ENCODE measurements around the gene RASA3.
"Not testable (repeated sequence)": the region's sequence is repeated elsewhere in the genome, so short reads cannot be mapped to it uniquely, and the experiment has no call there.

The RASA3 gene

DNA sequence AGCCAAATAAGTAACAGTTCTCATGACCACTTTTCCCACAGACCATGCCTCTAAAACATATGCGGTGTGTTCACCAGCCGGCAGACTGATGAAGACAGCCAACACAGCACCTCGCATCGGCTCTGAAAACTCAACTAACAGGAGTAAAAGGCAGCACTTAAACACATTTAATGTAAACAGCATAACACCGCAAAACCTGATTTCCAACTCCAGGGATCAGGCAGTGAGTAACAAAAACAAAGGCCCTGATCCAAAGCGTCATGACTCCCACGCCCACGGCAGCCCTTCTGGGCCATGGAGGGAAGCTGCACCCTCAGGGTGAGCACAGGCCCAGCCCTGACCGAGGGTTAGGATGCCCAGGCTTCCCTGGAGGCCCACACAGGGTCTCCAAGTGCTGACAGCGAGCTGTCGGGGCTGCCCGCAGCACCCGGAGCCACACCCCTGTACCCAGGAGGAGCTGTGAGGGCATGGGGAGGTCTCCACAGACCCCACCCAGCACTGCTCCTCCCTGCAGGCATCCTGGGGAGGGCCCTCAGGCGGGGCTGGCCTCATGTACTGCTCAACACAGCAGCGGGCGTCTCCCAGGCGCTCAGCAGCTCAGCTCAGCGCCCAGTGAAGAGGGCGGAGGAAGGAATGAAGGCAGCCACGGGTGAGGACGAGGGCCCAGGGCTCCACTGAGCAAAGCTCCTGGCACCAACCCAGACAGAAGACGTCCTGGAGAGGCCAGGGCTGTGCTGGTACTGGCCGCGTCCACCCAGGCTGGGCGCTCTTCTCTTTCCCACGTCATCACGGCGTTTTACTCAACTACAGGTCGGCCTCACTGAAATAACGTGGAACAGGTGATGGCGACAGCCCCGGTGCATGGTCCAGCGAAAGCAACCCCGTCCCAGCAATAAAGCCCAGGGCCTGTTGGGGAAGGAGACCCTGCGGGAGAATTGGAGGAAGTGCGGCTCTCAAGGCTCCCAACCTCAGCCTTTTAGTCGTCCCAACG lies 53.7 kb downstream of the RASA3 start:
- no peak overlapping the region for H3K4me3 ChIP-seq (ENCODE audit: low read length)
- no peak for TF ChIP-seq ZNF274 (IDR thresholded peaks at IDR 0.05; ENCODE audit: low read depth, low read length)

DNA sequence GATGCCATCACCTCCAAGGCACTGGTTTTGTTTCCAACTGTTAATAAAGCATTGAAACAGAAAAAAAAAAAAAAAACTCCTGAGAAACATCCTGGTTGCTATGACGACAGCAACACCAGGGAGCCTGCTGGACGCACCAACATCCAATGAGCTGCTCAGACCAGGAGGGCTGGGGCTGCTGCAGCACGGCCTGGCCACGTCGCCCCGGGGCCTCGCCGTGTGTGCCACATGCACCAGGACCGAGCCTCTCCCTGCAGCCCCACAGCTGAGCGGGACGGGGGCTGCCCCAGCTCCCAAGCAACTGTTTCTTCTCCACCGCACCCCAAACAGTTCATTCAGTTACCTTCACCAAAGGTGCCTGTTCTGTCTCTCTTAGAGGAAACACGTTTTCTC lies 54.5 kb downstream of the RASA3 start:
- no peak for TF ChIP-seq ZNF274 (IDR thresholded peaks at IDR 0.05; ENCODE audit: low read depth, low read length)

DNA sequence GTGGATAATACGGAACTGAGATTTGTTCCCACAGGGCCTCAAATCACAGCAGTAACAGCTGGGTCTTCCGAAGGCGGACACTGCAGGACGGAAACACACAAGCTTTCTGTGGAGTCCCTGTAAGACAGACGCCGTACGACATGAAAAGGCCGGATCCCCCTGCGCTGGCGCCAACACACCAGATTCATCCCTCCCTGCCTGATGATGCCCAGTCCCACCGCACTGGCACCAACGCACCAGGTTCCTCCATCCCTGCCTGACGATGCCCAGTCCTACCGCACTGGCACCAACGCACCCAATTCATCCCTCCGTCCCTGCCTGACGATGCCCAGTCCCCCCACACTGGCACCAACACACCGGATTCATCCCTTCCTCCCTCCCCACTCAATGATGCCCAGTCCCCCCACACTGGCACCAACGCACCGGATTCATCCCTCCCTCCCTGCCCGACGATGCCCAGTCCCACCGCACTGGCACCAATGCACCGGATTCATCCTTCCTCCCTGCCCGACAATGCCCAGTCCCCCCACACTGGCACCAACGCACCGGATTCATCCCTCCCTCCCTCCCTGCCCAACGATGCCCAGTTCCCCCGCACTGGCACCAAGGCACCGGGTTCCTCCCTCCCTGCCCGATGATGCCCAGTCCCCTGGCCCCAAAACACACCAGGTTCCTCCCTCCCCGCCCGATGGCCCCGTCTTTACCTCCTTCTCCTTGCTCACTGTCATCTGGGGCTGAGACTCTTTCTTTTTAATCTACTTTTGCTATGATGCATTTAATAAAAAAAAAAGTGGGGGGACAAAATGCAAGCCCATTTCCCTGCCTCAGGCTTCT lies 55.1 kb downstream of the RASA3 start:
- TF ChIP-seq ZNF274 (IDR thresholded peaks at IDR 0.05; ENCODE audit: low read depth, low read length) = no peak
- H3K4me3 ChIP-seq (ENCODE audit: low read length) = no peak overlapping the region

More for the DNA sequence above, 54.5 kb downstream of the RASA3 start:
- H3K4me3 ChIP-seq (ENCODE audit: low read length) = no peak overlapping the region

DNA sequence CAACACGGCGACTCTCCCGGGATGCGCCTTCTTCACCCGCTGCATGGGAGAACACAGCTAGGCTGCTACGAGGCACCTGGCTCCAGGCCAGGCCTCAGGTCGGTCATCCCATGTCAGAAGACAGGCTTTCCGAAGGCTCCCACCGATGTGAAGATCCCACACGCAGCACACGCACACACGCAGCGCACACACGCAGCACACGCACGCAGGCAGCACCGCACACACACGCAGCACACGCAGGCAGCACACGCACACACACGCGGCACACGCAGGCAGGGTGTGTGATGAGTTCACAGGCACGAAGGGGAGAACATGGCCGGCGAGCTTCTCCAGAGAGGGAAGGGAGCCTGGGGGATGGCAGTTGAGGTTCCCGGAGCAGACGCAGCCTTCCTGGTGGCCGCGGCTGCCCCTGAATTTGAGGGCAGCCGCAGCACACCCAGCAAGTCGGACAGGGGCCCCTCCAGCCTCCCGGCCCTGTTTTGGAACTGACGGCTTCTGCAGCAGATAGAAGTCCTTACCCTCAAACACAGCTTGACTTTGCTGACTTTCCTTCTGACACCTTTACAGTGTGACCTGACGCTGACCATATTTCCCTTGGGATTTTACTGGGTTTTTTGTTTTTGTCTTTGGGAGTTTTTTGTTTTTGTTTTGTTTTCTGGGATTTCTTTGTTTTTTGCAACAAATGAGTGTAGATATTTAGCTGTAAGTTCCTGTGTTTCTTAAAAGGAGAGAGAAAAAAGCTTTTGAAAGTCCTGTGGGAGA lies 55.9 kb downstream of the RASA3 start:
- H3K4me3 ChIP-seq (ENCODE audit: low read length) = no peak overlapping the region
- no peak for TF ChIP-seq ZNF274 (IDR thresholded peaks at IDR 0.05; ENCODE audit: low read depth, low read length)

DNA sequence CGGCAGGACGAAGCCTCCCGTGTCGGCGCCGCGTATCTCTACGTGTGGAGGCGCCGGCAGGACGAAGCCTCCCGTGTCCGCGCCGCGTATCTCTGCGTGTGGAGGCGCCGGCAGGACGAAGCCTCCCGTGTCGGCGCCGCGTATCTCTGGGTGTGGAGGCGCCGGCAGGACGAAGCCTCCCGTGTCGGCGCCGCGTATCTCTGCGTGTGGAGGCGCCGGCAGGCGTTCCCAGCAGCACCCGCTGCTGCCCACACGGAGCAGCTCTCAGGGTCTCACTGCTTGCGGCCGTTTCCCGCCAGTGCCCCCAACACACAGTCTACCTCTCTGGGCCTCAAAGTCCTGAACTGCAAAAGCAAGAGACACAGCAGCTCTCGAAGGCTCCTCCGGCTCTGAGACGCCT lies 56.6 kb downstream of the RASA3 start:
- H3K4me3 ChIP-seq (ENCODE audit: low read length) = not testable (repeated sequence)

DNA sequence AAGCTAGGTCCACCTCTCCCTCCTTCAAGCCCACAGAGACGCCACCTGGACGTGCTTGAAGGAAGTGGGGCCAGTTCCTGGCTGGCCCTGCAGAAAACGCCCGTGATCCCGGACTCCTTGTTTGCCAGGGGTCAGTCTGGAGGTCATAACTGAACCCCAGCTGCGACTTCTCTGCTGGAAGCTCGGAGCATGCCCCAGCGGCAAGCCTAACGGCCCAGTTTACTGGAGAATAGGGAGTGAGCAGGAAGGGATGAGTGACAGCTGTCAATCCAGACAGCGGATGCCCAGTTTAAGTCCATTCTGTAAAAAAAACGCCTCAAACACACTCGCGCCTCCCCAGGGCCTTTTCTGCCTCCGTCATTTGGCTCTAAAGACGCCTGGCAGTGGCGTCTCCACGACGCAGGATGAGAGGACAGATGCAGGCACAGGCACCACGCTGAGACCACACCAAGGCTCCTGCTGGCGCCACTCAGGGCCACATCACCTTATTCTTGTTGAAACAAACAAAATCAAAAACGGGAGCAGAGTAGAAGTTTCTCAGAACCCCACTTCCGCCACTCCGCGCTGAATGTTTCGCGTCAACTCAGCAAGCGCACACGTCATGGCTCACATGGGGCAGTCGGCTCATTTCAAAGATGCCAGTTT lies 57.6 kb downstream of the RASA3 start:
- no peak for TF ChIP-seq ZNF274 (IDR thresholded peaks at IDR 0.05; ENCODE audit: low read depth, low read length)

DNA sequence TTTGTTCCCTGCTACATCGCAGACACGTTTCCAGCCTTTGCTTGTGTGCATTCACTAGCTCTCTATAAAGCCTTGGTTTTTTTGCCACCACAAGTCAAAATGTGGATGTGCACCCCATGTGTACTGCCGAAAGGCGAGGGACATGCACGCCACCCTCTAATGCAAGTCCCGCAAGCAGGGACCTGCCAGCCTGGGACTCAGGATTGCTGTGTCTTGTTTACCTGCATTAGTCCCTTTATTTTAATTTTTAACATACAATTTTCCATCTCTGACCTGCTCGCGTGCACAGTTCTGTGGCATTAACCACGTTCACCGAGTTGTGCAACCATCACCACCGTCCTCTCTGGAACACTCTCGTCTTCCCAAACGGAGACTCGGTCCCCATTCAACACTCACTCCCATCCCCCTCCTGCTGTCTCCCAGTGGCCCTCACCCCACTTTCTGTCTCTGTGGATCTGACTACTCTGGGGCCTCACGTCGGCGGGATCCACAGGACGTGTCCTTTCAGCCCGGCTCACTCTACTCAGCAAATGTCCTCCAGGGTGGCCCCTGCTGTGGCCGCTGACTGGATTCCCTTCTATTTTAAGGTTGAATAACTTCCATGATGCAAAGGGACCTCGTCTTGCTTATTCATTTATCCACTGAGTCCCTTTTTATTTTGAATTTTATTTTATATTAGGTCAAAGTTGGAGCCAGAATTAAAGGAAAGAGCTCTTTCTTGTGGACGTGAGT lies 58.4 kb downstream of the RASA3 start:
- no peak for TF ChIP-seq ZNF274 (IDR thresholded peaks at IDR 0.05; ENCODE audit: low read depth, low read length)
- H3K4me3 ChIP-seq (ENCODE audit: low read length) = no peak overlapping the region

More for the DNA sequence above, 57.6 kb downstream of the RASA3 start:
- no peak overlapping the region for H3K4me3 ChIP-seq (ENCODE audit: low read length)

DNA sequence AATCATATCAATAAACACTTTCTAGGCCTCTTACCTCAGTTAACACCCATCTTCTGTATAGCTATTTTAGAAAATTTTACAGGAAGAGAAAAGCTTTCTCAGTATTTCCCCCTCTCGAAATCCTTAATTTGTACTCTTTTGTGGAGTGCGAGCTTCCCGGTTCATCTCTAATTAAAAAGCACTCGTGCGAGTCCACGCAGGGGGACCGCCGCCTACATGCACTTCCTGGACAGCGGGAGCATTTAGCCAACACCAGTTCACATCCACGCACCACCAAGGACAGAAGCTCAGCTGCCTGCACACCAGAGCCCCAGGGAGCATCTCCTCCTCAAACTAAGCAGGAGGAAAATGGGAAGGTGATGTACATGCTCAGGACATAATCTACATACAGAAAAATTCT lies 60.0 kb downstream of the RASA3 start:
- no peak overlapping the region for H3K4me3 ChIP-seq (ENCODE audit: low read length)
- TF ChIP-seq ZNF274 (IDR thresholded peaks at IDR 0.05; ENCODE audit: low read depth, low read length) = no peak

DNA sequence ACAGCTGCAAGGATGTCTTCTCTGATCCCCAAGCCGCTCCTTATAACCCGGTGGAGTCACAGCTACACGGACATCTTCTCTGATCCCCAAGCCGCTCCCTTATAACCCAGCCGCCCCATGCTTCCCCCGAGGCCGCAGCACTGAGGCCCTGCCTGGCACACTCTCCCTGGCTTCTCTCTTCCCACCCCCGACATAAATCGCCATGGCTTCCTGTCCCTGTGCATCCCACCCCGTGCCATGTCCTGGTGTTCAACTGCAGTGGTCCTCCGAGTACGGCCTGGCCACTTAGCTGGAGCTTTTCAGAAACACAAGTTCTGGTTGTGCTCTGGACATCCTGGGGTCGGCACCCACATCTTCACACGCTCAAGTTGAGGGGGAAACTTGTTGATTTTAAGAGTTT lies 60.4 kb downstream of the RASA3 start:
- TF ChIP-seq ZNF274 (IDR thresholded peaks at IDR 0.05; ENCODE audit: low read depth, low read length) = no peak
- H3K4me3 ChIP-seq (ENCODE audit: low read length) = no peak overlapping the region

DNA sequence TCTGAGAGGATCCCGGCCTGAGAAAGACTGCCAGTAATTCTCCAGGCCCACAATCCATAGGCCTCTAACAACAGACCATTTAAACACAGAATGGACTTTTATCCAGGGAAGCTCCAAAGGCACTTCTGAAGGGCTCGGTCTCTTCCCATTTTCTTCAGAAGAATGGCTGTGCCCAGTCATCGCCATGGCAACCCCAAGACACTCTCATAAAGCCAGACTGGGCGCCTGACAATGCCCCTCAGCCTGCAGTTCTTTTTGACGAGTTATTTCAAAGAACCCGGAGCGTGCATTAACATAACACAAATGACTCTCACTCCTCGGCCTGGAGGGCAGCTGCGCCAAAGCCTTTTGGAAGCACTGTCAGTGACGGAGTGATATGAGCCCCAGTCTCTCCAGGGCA lies 61.0 kb downstream of the RASA3 start:
- no peak for TF ChIP-seq ZNF274 (IDR thresholded peaks at IDR 0.05; ENCODE audit: low read depth, low read length)
- no peak overlapping the region for H3K4me3 ChIP-seq (ENCODE audit: low read length)

DNA sequence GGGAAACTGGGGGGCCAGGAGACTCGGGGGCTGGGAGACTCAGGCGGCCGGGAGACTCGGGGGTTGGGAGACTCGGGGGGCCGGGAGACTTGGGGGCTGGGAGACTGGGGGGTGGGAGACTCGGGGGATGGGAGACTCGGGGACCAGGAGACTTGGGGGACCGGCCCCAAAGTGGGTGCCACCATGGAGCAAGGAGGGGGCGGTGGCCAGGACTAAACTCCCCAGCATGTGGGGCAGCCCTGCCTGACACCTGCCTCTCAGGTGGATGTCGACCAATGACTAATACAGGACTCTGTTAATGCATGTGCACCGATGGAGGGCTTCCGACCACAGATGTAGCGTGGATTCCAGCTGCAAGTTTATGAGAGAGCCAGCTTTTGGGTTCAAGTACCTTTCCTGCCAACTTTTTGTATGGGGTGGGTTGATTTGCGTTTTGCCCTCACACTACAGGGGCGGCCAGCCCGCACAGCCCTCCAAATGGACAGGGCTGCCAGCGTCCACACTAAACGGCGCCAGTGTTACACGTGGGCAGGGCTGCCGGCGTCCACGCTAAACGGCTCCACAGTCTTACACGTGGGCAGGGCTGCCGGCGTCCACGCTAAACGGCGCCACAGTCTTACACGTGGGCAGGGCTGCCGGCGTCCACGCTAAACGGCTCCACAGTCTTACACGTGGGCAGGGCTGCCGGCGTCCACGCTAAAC lies 62.2 kb downstream of the RASA3 start:
- no peak for TF ChIP-seq ZNF274 (IDR thresholded peaks at IDR 0.05; ENCODE audit: low read depth, low read length)
- H3K4me3 ChIP-seq (ENCODE audit: low read length) = no peak overlapping the region

DNA sequence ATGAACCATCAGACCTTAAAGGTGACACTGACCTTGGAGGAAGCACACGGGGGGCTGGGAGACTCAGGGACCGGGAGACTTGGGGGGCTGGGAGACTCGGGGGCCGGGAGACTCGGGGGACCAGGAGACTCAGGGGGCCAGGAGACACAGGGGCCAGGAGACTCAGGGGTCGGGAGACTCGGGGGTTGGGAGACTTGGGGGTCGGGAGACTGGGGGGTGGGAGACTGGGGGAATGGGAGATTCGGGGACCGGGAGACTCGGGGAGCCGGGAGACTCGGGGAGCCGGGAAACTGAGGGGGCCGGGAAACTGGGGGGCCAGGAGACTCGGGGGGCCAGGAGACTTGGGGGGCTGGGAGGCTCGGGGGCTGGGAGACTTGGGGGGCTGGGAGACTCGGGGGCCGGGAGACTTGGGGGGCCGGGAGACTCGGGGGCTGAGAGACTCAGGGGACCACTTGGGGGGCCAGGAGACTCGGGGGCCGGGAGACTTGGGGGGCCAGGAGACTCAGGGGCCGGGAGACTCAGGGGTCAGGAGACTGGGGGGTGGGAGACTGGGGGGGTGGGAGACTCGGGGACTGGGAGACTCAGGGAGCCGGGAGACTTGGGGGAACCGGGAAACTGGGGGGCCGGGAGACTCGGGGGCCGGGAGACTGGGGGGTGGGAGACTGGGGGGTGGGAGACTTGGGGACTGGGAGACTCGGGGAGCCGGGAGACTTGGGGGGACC lies 62.9 kb downstream of the RASA3 start:
- H3K4me3 ChIP-seq (ENCODE audit: low read length) = no peak overlapping the region
- TF ChIP-seq ZNF274 (IDR thresholded peaks at IDR 0.05; ENCODE audit: low read depth, low read length) = no peak
